ENCODE results near the gene ATP6V0A1. TPM values are rescaled to one million over a fixed set of nuclear protein-coding genes. Genes with fewer than 3 reads are reported as not detected.

ATP6V0A1 gene
- total and polyA plus RNA-seq, 5 donors from 2014 or later: 13.8 to 28.1 (median 16.2) TPM

GRCh38 chr17:42563543-42563942 lies 104.9 kb downstream of the ATP6V0A1 start:
- Histone ChIP-seq H3K27me3 (ENCODE audit: control insufficient read depth, insufficient read depth, low read length) (no peaks in the 10 kb centered on the region), H3K4me3 (ENCODE audit: low read depth, low read length) (peak overlapping the region; percentile 35), H3K4me1 (ENCODE audit: control insufficient read depth, insufficient read depth, low read length, poor library complexity, severe bottlenecking) (peaks cover 49% of the 10 kb centered on the region), H3K27ac (ENCODE audit: insufficient read depth, low read length, poor library complexity, severe bottlenecking) (no peak overlapping the region), H3K36me3 (ENCODE audit: control insufficient read depth, insufficient read depth, low read length) (peaks cover 17% of the 10 kb centered on the region), H3K9me3 (ENCODE audit: control insufficient read depth in 2 of 2, low read length in 2 of 2) (no peaks in the 10 kb centered on the region)
- no peaks in the 10 kb centered on the region for H3K27me3 Mint-ChIP-seq
- peak overlapping the region in 1 of 3 donors; percentile 91 for H3K27ac Mint-ChIP-seq
- H3K4me3 Mint-ChIP-seq: peak overlapping the region; percentile 83 to 93 (median 91)
- no peak for DNase-seq
- H3K36me3 Mint-ChIP-seq: no peaks in the 10 kb centered on the region
- H3K9me3 Mint-ChIP-seq: peaks cover 0 to 2% (median 0%) of the 10 kb centered on the region in 7 donors
- peaks cover 4 to 55% (median 24%) of the 10 kb centered on the region in 4 donors for H3K4me1 Mint-ChIP-seq
- no peak for ATAC-seq (ENCODE audit: low read depth in 2 of 2)

- peaks cover 0 to 2% (median 0%) of the 10 kb centered on the region in 7 donors for H3K9me3 Mint-ChIP-seq
- Histone ChIP-seq H3K4me1 (ENCODE audit: control insufficient read depth, insufficient read depth, low read length, poor library complexity, severe bottlenecking) (peaks cover 53% of the 10 kb centered on the region), H3K27ac (ENCODE audit: insufficient read depth, low read length, poor library complexity, severe bottlenecking) (no peak overlapping the region), H3K27me3 (ENCODE audit: control insufficient read depth, insufficient read depth, low read length) (no peaks in the 10 kb centered on the region), H3K4me3 (ENCODE audit: low read depth, low read length) (no peak overlapping the region), H3K36me3 (ENCODE audit: control insufficient read depth, insufficient read depth, low read length) (peaks cover 21% of the 10 kb centered on the region), H3K9me3 (ENCODE audit: control insufficient read depth in 2 of 2, low read length in 2 of 2) (no peaks in the 10 kb centered on the region)
- peaks cover 4 to 59% (median 28%) of the 10 kb centered on the region in 4 donors for H3K4me1 Mint-ChIP-seq
- no peaks in the 10 kb centered on the region for H3K36me3 Mint-ChIP-seq
- DNase-seq (no peak), ATAC-seq (ENCODE audit: low read depth in 2 of 2) (no peak)
- H3K4me3 Mint-ChIP-seq: peak overlapping the region; percentile 83 to 93 (median 91)
- H3K27ac Mint-ChIP-seq: peak overlapping the region in 1 of 3 donors; percentile 91
- H3K27me3 Mint-ChIP-seq: no peaks in the 10 kb centered on the region
Measured at GRCh38 chr17:42563950-42564349, 105.3 kb downstream of the ATP6V0A1 start.

- Histone ChIP-seq H3K36me3 (ENCODE audit: control insufficient read depth, insufficient read depth, low read length) (peaks cover 31% of the 10 kb centered on the region), H3K4me1 (ENCODE audit: control insufficient read depth, insufficient read depth, low read length, poor library complexity, severe bottlenecking) (peaks cover 56% of the 10 kb centered on the region), H3K27ac (ENCODE audit: insufficient read depth, low read length, poor library complexity, severe bottlenecking) (no peak overlapping the region), H3K9me3 (ENCODE audit: control insufficient read depth in 2 of 2, low read length in 2 of 2) (no peaks in the 10 kb centered on the region), H3K27me3 (ENCODE audit: control insufficient read depth, insufficient read depth, low read length) (no peaks in the 10 kb centered on the region), H3K4me3 (ENCODE audit: low read depth, low read length) (no peak overlapping the region)
- Mint-ChIP-seq H3K27ac (peak overlapping the region in 1 of 3 donors; percentile 38), H3K4me3 (peak overlapping the region; percentile 29 to 96 (median 53)), H3K36me3 (peaks cover 9% of the 10 kb centered on the region), H3K4me1 (peaks cover 4 to 70% (median 33%) of the 10 kb centered on the region in 4 donors), H3K27me3 (no peaks in the 10 kb centered on the region), H3K9me3 (peaks cover 0 to 2% (median 0%) of the 10 kb centered on the region in 7 donors)
- no peak for ATAC-seq (ENCODE audit: low read depth in 2 of 2)
- DNase-seq: no peak
Measured at GRCh38 chr17:42564815-42565522, 106.3 kb downstream of the ATP6V0A1 start.

- Mint-ChIP-seq H3K4me3 (peak overlapping the region; percentile 95 to 97 (median 96)), H3K27ac (peak overlapping the region; percentile 14 to 98 (median 94)), H3K36me3 (peaks cover 9% of the 10 kb centered on the region), H3K9me3 (peaks cover 0 to 2% (median 0%) of the 10 kb centered on the region in 7 donors), H3K4me1 (peaks cover 1 to 70% (median 33%) of the 10 kb centered on the region in 4 donors), H3K27me3 (no peaks in the 10 kb centered on the region)
- ATAC-seq (ENCODE audit: low read depth in 2 of 2) (no peak), DNase-seq (no peak)
- Histone ChIP-seq H3K27me3 (ENCODE audit: control insufficient read depth, insufficient read depth, low read length) (no peaks in the 10 kb centered on the region), H3K36me3 (ENCODE audit: control insufficient read depth, insufficient read depth, low read length) (peaks cover 38% of the 10 kb centered on the region), H3K4me3 (ENCODE audit: low read depth, low read length) (peak overlapping the region; percentile 7), H3K9me3 (ENCODE audit: control insufficient read depth in 2 of 2, low read length in 2 of 2) (no peaks in the 10 kb centered on the region), H3K4me1 (ENCODE audit: control insufficient read depth, insufficient read depth, low read length, poor library complexity, severe bottlenecking) (peaks cover 56% of the 10 kb centered on the region), H3K27ac (ENCODE audit: insufficient read depth, low read length, poor library complexity, severe bottlenecking) (peak overlapping the region; percentile 89)
Measured at GRCh38 chr17:42565523-42566214, 107.0 kb downstream of the ATP6V0A1 start.

- H3K9me3 ChIP-seq (ENCODE audit: control insufficient read depth in 2 of 2, low read length in 2 of 2): no peaks in the 10 kb centered on the region
- no peaks in the 10 kb centered on the region for H3K27me3 ChIP-seq (ENCODE audit: control insufficient read depth, insufficient read depth, low read length)
- H3K27ac ChIP-seq (ENCODE audit: insufficient read depth, low read length, poor library complexity, severe bottlenecking): peak overlapping the region; percentile 89
- Mint-ChIP-seq H3K27ac (peak overlapping the region; percentile 94 to 99 (median 98)), H3K9me3 (peaks cover 0 to 2% (median 0%) of the 10 kb centered on the region in 7 donors), H3K27me3 (no peaks in the 10 kb centered on the region), H3K4me1 (peaks cover 0 to 71% (median 35%) of the 10 kb centered on the region in 4 donors), H3K4me3 (peak overlapping the region; percentile 95 to 97 (median 96)), H3K36me3 (peaks cover 16% of the 10 kb centered on the region)
- H3K4me1 ChIP-seq (ENCODE audit: control insufficient read depth, insufficient read depth, low read length, poor library complexity, severe bottlenecking): peaks cover 56% of the 10 kb centered on the region
- H3K36me3 ChIP-seq (ENCODE audit: control insufficient read depth, insufficient read depth, low read length): peaks cover 44% of the 10 kb centered on the region
- ATAC-seq (ENCODE audit: low read depth in 2 of 2) (no peak), DNase-seq (no peak)
- peak overlapping the region; percentile 7 for H3K4me3 ChIP-seq (ENCODE audit: low read depth, low read length)
Measured at GRCh38 chr17:42566215-42566882, 107.7 kb downstream of the ATP6V0A1 start.

- Mint-ChIP-seq H3K27me3 (no peaks in the 10 kb centered on the region), H3K36me3 (peaks cover 20% of the 10 kb centered on the region), H3K4me1 (peaks cover 0 to 65% (median 31%) of the 10 kb centered on the region in 4 donors), H3K4me3 (peak within 1 kb of the TSS; percentile 95 to 97 (median 96)), H3K9me3 (peaks cover 0 to 2% (median 0%) of the 10 kb centered on the region in 7 donors), H3K27ac (peak within 1 kb of the TSS; percentile 94 to 99 (median 98))
- peak; percentile 90 to 95 (median 91) for DNase-seq
- Histone ChIP-seq H3K9me3 (ENCODE audit: control insufficient read depth in 2 of 2, low read length in 2 of 2) (no peaks in the 10 kb centered on the region), H3K4me1 (ENCODE audit: control insufficient read depth, insufficient read depth, low read length, poor library complexity, severe bottlenecking) (peaks cover 51% of the 10 kb centered on the region), H3K36me3 (ENCODE audit: control insufficient read depth, insufficient read depth, low read length) (peaks cover 51% of the 10 kb centered on the region), H3K4me3 (ENCODE audit: low read depth, low read length) (peak within 1 kb of the TSS; percentile 89), H3K27me3 (ENCODE audit: control insufficient read depth, insufficient read depth, low read length) (no peaks in the 10 kb centered on the region), H3K27ac (ENCODE audit: insufficient read depth, low read length, poor library complexity, severe bottlenecking) (peak within 1 kb of the TSS; percentile 89)
- peak; percentile 73 to 75 for ATAC-seq (ENCODE audit: low read depth in 2 of 2)
Measured at GRCh38 chr17:42566883-42567573, 108.3 kb downstream of the ATP6V0A1 start, which contains the start of gene MLX. Gene MLX (plus strand): TSS chr17:42567100. CDS start chr17:42567125, 25 bp downstream.

All from CD4-positive, CD25-positive, alpha-beta regulatory T cell (primary cell).